Activated T-helper 1 cell treated with anti-CD3 and anti-CD28 coated beads, Interleukin-12 subunit alpha, Interleukin-12 subunit beta, Interleukin-2, Interleukin-4 antibody, amounts not matched to agents 30 ng/mL and 10 ng/mL and 1 ng/mL, durations not matched to agents 14 hours and 24 hours and 36 hours (primary cell): ENCODE data around the gene ZFYVE27. TPM values are rescaled to one million over a fixed set of nuclear protein-coding genes. Genes with fewer than 3 reads are reported as not detected.

ENCODE experiments used
- DNase-seq: peaks from one replicate; pipeline ENCODE4 v3.0.0; 2021; ENCODE audit warnings: low spot score
- H3K27ac Mint-ChIP-seq: one replicate; pipeline ENCODE4 v1.8.0; 2021; ENCODE audit warnings: mild to moderate bottlenecking, mixed read lengths
- H3K27me3 Mint-ChIP-seq: one replicate; pipeline ENCODE4 v1.8.0; 2022; ENCODE audit warnings: mild to moderate bottlenecking, moderate library complexity, mixed read lengths; ENCODE audit not compliant: insufficient read depth
- H3K36me3 Mint-ChIP-seq: one replicate; pipeline ENCODE4 v1.8.0; 2021; ENCODE audit warnings: low read depth, mixed read lengths
- H3K4me1 Mint-ChIP-seq: one replicate; pipeline ENCODE4 v1.8.0; 2021; ENCODE audit warnings: low read depth, mixed read lengths
- H3K4me3 Mint-ChIP-seq: one replicate; pipeline ENCODE4 v1.8.0; 2021; ENCODE audit warnings: mild to moderate bottlenecking, moderate library complexity, mixed read lengths
- H3K9me3 Mint-ChIP-seq: one replicate; pipeline ENCODE4 v1.8.0; 2021; ENCODE audit warnings: mixed read lengths
- intact Hi-C: fragments of 100-400 bp; cut with micrococcal nuclease; formaldehyde crosslinking; loops from one replicate; pipeline ENCODE4 v1.15.1; 2024
- total RNA-seq: library from RNA; stranded (reverse); gene quantifications from 2 replicates; pipeline ENCODE4 v1.2.3, GENCODE V29; 2022

The ZFYVE27 gene
- total RNA-seq, 1 donor from 2014 or later = 41.7 TPM

DNA sequence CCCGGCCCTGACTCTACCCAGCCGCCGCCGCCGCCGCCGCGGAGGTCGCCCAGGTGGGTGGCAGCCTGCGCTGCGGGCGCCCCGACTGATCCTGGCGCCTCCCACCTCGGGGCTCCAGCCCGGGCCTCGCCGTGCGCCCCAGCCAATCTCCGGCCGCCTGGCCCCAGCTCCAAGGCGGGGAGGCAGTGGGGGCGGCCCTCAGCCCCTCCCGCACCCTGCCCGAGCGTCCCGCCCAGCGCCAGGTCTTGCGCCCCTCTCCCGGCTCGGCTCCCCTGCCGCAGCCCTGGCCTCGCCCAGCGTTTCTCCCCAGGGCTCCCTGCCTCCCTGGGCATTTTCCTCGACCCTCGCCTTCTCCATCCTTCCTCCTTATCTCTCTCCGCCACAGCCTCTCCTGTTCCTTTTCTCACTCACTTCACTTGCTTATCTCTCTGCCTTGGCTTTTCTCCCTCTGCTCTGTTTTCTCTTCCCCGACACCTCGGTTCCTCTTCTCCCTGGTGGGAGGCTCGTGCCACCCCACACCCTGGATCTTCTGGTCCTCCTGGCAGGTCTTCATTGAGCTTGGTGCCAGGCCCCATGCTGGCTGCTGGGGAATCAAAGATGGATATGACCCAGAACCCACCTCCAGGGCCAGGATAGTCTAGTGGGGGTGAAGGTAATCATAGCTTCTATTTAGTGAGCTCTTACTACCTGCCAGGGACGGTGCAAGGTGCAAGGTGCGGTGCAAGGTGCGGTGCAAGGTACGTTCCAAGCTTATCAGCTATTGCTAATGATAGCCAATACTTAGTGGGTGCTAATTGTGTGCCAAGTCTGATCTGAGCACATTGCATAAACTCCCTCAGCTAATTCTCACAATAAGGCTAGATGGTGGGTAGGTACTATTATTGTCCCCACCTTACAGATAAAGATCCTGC lies 35.2 kb downstream of the ZFYVE27 start, which contains the start of gene SFRP5:
SFRP5 (minus strand) TSS at position 87 of the 911 bp plus-strand sequence. CDS start 166 bp downstream, outside the sequence.
- H3K27ac Mint-ChIP-seq = no peak within 1 kb of the TSS
- no peak for DNase-seq
- H3K4me3 Mint-ChIP-seq = no peak within 1 kb of the TSS
- intact Hi-C loops = no loop called here
- peaks cover 3% of the 10 kb centered on the region for H3K36me3 Mint-ChIP-seq
- H3K4me1 Mint-ChIP-seq = peaks cover 5% of the 10 kb centered on the region
- no peaks in the 10 kb centered on the region for H3K9me3 Mint-ChIP-seq
- H3K27me3 Mint-ChIP-seq = peaks cover 31% of the 10 kb centered on the region

DNA sequence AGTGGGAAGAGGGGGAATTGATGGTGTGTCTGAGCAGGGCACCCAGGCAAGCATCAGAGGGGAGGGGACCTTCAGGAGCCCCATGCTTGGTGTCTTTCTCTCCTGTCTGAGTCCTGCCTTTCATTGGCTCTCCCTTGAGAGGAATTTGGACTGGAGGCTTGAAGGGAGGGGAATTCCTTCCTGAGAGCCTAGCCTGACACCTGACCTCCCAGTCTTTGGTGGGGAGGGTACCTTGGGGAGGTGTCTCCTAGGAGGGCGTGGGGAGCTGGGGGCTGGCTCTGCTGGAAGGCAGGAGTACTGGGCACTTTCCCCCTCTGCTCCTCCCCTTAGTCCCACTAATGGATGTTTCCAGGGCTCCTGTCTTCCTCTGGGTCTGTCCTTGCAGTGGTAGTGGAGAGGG lies 36.2 kb downstream of the ZFYVE27 start:
- Mint-ChIP-seq H3K27ac (no peak overlapping the region), H3K36me3 (peaks cover 3% of the 10 kb centered on the region), H3K4me3 (no peak overlapping the region), H3K4me1 (peaks cover 5% of the 10 kb centered on the region), H3K9me3 (no peaks in the 10 kb centered on the region), H3K27me3 (peaks cover 34% of the 10 kb centered on the region)
- no peak for DNase-seq
- intact Hi-C loops = no loop called here

GRCh38 chr10:97774811-97775294 lies 37.9 kb downstream of the ZFYVE27 start:
- no peak for DNase-seq
- H3K27ac Mint-ChIP-seq = no peak overlapping the region
- H3K9me3 Mint-ChIP-seq = no peaks in the 10 kb centered on the region
- H3K36me3 Mint-ChIP-seq = peaks cover 3% of the 10 kb centered on the region
- no peak overlapping the region for H3K4me3 Mint-ChIP-seq
- peaks cover 5% of the 10 kb centered on the region for H3K4me1 Mint-ChIP-seq
- intact Hi-C loops = no loop called here
- H3K27me3 Mint-ChIP-seq = peaks cover 28% of the 10 kb centered on the region

GRCh38 chr10:97777143-97777542 lies 40.2 kb downstream of the ZFYVE27 start:
- intact Hi-C loops = no loop called here
- no peaks in the 10 kb centered on the region for H3K9me3 Mint-ChIP-seq
- DNase-seq = no peak

GRCh38 chr10:97778452-97779302 lies 41.7 kb downstream of the ZFYVE27 start:
- no peaks in the 10 kb centered on the region for H3K36me3 Mint-ChIP-seq
- DNase-seq = no peak
- intact Hi-C loops = no loop called here
- H3K4me3 Mint-ChIP-seq = no peak overlapping the region
- H3K4me1 Mint-ChIP-seq = peaks cover 8% of the 10 kb centered on the region
- H3K27ac Mint-ChIP-seq = no peak overlapping the region
- no peaks in the 10 kb centered on the region for H3K9me3 Mint-ChIP-seq
- H3K27me3 Mint-ChIP-seq = peaks cover 2% of the 10 kb centered on the region

More at GRCh38 chr10:97777143-97777542, 40.2 kb downstream of the ZFYVE27 start:
- H3K4me3 Mint-ChIP-seq = no peak overlapping the region
- H3K27ac Mint-ChIP-seq = no peak overlapping the region
- H3K4me1 Mint-ChIP-seq = peaks cover 11% of the 10 kb centered on the region
- H3K36me3 Mint-ChIP-seq = peaks cover 2% of the 10 kb centered on the region
- peaks cover 13% of the 10 kb centered on the region for H3K27me3 Mint-ChIP-seq

- no peak overlapping the region for H3K27ac Mint-ChIP-seq
- H3K36me3 Mint-ChIP-seq = no peaks in the 10 kb centered on the region
- no peak for DNase-seq
- no peak overlapping the region for H3K4me3 Mint-ChIP-seq
- H3K9me3 Mint-ChIP-seq = no peaks in the 10 kb centered on the region
- peaks cover 2% of the 10 kb centered on the region for H3K27me3 Mint-ChIP-seq
- intact Hi-C loops = no loop called here
- H3K4me1 Mint-ChIP-seq = peaks cover 8% of the 10 kb centered on the region
These were observed 42.6 kb downstream of the ZFYVE27 start for GRCh38 chr10:97779492-97779891.

- Mint-ChIP-seq H3K27ac (no peak overlapping the region), H3K36me3 (no peaks in the 10 kb centered on the region), H3K27me3 (peaks cover 2% of the 10 kb centered on the region), H3K9me3 (no peaks in the 10 kb centered on the region), H3K4me1 (peaks cover 8% of the 10 kb centered on the region), H3K4me3 (no peak overlapping the region)
- intact Hi-C loops = no loop called here
- DNase-seq = no peak
These were observed 43.0 kb downstream of the ZFYVE27 start for GRCh38 chr10:97779975-97780374.

DNA sequence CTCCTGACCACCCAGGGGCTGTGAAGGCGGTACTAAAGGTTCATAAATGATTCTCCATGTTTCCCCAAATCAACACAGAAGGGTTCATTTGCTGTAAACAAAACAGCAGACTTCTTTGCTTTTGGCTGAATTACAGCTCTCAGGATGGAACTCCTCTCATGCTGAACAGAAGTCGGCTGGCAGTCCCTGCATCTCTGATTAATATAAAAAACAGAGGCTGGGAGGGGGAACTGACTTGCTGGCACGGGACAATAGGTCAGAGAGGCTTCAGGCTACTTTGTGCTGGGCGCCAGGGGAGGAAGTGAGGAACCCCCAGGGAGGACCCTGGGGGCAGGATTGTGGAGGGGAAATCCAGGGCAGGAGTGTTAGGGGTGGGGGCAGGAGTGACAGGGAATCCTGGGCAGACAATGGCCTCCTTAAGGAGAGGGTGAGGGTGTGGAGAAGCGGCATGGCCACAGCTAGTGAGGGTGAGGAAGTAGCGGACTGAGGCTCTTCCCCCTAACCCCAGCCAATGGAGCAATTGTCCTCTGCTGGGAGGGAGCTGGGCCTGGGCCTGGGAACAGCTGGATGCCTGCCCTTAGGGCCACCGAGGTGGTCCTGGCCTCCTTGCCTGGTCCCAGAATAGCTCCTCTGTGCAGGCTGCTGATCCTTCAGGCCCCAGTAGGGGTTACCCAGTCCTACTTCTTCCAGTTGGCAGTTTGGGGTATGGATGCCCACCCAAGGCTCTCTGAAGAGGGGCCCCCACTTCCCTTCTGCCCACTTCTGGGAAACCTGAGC lies 44.1 kb downstream of the ZFYVE27 start:
- Mint-ChIP-seq H3K27me3 (peaks cover 2% of the 10 kb centered on the region), H3K4me1 (peaks cover 8% of the 10 kb centered on the region), H3K27ac (no peak overlapping the region), H3K9me3 (no peaks in the 10 kb centered on the region), H3K4me3 (no peak overlapping the region), H3K36me3 (no peaks in the 10 kb centered on the region)
- intact Hi-C loops = no loop called here
- no peak for DNase-seq

DNA sequence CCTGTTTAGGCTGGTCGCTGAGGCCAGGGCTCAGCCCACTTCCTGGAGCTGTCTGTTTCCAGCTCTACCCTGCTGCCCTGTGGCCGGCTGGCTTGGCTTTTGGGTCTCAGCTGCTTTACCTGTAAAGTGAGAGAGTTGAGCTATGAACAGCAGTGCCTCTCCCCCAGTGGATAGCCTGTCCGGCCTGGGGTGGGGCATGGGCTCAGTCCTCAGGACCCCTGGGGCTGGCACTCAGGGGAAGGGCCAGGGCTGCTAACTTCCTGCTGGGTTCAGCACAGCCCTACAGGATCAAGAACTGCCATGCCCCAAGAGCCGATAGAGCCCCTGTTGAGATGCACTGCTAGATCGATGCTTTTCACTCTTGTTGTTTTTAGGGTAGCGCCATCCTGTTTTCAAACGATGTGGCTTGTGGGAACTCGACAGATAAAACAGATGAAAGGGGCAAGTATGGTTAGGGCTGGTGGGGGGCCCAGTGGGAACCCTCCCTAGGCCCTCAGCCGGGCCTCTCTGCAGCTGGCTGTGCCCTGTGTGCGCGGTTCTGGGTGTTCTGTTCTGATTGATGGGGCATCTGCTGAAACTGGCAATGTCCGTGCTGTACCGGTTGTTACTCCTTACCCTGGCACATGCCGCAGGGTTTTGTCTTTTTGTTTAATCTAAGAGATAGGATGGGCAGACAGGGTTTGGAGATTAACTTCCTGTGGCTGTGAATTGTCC lies 44.8 kb downstream of the ZFYVE27 start:
- H3K27ac Mint-ChIP-seq = no peak overlapping the region
- no peak overlapping the region for H3K4me3 Mint-ChIP-seq
- H3K4me1 Mint-ChIP-seq = peaks cover 8% of the 10 kb centered on the region
- peaks cover 2% of the 10 kb centered on the region for H3K27me3 Mint-ChIP-seq
- intact Hi-C loops = no loop called here
- no peaks in the 10 kb centered on the region for H3K9me3 Mint-ChIP-seq
- H3K36me3 Mint-ChIP-seq = no peaks in the 10 kb centered on the region
- no peak for DNase-seq

DNA sequence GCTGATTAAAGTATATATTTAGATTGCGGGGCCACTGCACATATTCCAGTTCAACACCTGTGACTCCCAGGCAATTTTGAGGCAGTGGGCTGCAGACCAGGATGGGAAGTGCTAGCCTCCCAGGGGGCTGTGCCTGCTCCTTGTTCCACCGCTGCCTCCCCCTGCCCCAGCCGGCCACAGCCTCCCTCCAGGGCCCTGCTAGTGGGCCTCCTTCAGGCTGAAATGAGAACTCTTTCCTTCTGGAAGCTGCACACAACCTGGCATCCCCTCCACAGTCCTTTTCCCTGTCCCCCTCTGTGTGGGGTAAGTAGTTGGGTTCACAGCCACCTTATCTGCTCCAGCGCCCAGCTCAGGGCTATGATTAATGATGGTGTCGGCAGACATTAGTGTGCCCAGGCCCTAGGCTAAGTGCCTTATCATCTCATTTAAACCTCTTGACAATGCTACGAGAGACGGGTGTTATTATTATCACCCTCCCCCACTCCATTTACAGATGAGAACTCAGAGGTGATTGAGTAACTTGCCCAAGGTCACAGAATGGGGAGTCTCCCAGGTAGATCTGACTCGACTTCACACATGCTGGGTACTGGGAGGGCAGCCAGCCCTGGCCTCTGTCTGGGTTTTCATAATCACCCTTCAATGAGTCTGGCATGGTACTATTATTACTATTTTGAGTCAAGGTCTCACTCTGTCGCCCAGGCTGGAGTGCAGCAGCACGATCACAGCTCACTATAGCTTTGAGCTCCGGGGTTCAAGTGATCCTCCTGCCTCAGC lies 45.7 kb downstream of the ZFYVE27 start:
- no peak for DNase-seq
- H3K36me3 Mint-ChIP-seq = no peaks in the 10 kb centered on the region
- peaks cover 4% of the 10 kb centered on the region for H3K27me3 Mint-ChIP-seq
- H3K9me3 Mint-ChIP-seq = no peaks in the 10 kb centered on the region
- no peak overlapping the region for H3K4me3 Mint-ChIP-seq
- H3K27ac Mint-ChIP-seq = no peak overlapping the region
- peaks cover 8% of the 10 kb centered on the region for H3K4me1 Mint-ChIP-seq
- intact Hi-C loops = no loop called here

DNA sequence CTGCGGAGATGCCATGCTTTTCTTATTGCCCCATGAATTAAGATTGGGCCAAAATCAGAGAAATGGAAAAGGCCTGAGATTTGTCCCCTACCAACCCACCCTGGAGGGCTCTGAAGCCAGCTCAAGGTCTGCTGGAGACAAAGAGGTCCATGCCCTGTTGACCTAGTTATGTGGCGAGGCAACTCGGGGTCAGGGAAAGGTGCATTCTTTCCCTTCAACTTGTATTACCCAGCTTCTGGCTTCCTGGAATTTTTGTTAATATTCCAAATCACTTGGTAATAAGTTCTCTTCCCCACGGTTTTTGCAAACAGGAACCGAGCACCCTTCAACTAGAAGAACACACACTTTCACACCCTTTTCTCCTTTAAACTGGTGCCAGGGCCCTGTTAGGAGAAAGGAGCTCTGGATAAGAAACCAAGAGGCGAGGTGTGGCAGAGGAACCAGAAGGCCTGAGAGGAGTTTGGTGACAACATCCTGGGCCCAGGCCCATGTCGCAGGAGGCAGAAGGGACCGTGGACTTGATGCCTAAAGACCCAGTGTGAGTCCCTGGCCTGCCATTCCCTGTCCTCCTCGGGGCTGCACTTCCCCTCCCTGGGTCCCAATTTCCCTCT lies 47.4 kb downstream of the ZFYVE27 start:
- no peak for DNase-seq
- Mint-ChIP-seq H3K4me1 (peaks cover 8% of the 10 kb centered on the region), H3K27ac (no peak overlapping the region), H3K4me3 (no peak overlapping the region), H3K9me3 (no peaks in the 10 kb centered on the region), H3K36me3 (no peaks in the 10 kb centered on the region), H3K27me3 (peaks cover 5% of the 10 kb centered on the region)
- intact Hi-C loops = no loop called here
